ENCODE data around the gene TEKT1.
A peak's percentile ranks its signal among the peaks of the same experiment; 100 is the strongest.

Gene TEKT1

GRCh38 chr17:6797718-6798351 is 33.7 kb downstream of the TEKT1 start:
- ATAC-seq (ENCODE audit: low read depth) = peak; percentile 58
- H3K4me3 ChIP-seq (ENCODE audit: severe bottlenecking) = no peak overlapping the region
- H3K36me3 ChIP-seq (ENCODE audit: low read depth) = no peaks in the 10 kb centered on the region
- no peaks in the 10 kb centered on the region for H3K27me3 ChIP-seq (ENCODE audit: insufficient read depth, poor library complexity, severe bottlenecking)
- peaks cover 21% of the 10 kb centered on the region for H3K4me1 ChIP-seq (ENCODE audit: insufficient read depth, poor library complexity, severe bottlenecking)
- DNase-seq (ENCODE audit: low spot score) = no peak
- peak overlapping the region; percentile 76 for H3K27ac ChIP-seq (ENCODE audit: poor library complexity, severe bottlenecking)
- TF ChIP-seq, protein P1, sequence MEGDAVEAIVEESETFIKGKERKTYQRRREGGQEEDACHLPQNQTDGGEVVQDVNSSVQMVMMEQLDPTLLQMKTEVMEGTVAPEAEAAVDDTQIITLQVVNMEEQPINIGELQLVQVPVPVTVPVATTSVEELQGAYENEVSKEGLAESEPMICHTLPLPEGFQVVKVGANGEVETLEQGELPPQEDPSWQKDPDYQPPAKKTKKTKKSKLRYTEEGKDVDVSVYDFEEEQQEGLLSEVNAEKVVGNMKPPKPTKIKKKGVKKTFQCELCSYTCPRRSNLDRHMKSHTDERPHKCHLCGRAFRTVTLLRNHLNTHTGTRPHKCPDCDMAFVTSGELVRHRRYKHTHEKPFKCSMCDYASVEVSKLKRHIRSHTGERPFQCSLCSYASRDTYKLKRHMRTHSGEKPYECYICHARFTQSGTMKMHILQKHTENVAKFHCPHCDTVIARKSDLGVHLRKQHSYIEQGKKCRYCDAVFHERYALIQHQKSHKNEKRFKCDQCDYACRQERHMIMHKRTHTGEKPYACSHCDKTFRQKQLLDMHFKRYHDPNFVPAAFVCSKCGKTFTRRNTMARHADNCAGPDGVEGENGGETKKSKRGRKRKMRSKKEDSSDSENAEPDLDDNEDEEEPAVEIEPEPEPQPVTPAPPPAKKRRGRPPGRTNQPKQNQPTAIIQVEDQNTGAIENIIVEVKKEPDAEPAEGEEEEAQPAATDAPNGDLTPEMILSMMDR (IDR thresholded peaks at IDR 0.05; ENCODE audit: poor library complexity, severe bottlenecking) = no peak
- no peaks in the 10 kb centered on the region for H3K9me3 ChIP-seq (ENCODE audit: severe bottlenecking)

GRCh38 chr17:6796887-6797490 is 34.5 kb downstream of the TEKT1 start:
- no peaks in the 10 kb centered on the region for H3K9me3 ChIP-seq (ENCODE audit: severe bottlenecking)
- ATAC-seq (ENCODE audit: low read depth) (peak; percentile 84), DNase-seq (ENCODE audit: low spot score) (no peak)
- TF ChIP-seq, protein P1 (IDR thresholded peaks at IDR 0.05; ENCODE audit: poor library complexity, severe bottlenecking) = no peak
- H3K4me1 ChIP-seq (ENCODE audit: insufficient read depth, poor library complexity, severe bottlenecking) = peaks cover 21% of the 10 kb centered on the region
- no peaks in the 10 kb centered on the region for H3K27me3 ChIP-seq (ENCODE audit: insufficient read depth, poor library complexity, severe bottlenecking)
- H3K27ac ChIP-seq (ENCODE audit: poor library complexity, severe bottlenecking) = peak overlapping the region; percentile 76
- H3K4me3 ChIP-seq (ENCODE audit: severe bottlenecking) = no peak overlapping the region
- H3K36me3 ChIP-seq (ENCODE audit: low read depth) = no peaks in the 10 kb centered on the region

DNA sequence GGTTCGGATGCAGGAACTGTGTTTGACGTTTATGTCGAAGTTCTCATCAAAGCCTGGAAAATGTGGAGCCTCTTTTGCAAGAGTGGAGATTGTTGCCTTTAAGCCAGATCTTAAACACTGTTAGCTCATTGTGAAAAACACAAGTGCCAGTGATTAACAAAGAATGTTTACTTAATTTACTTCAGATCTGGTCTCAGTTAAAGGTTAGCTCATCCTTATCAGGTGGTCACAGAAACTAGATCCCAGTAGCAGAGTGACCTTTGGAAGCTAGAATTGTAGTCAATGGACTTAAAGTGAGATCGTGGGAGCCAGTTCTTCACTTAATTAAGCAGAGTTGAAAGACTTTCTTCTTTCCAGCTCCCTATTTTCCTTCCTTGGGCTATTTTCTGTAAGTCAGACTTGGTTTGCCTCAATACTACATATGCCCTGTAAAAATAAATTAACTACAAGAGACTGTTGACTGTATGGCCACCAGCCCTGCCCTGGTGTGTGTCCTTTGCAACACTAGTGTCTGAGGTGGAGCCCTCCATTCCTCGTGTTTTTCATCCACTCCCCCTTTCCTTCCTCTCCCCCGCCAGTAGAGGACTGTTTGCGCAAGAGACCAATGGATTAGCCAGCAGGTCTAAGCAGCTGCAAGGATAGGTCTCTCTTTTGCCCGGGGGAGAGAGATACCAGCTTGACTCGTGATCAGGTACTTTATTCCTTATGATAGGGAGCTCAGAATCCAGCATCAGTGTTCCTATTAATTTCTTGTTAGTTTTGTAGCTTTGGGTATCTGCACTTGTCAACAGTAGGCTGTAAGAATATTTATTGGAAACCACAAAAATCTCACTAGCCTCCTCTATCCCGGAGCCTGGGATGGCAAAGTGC is 35.3 kb downstream of the TEKT1 start:
- ATAC-seq (ENCODE audit: low read depth) (peak; percentile 13; the same call in 1 of the 3 replicates), DNase-seq (ENCODE audit: low spot score) (no peak)
- peaks cover 21% of the 10 kb centered on the region for H3K4me1 ChIP-seq (ENCODE audit: insufficient read depth, poor library complexity, severe bottlenecking)
- no peaks in the 10 kb centered on the region for H3K9me3 ChIP-seq (ENCODE audit: severe bottlenecking)
- TF ChIP-seq, protein P1 (IDR thresholded peaks at IDR 0.05; ENCODE audit: poor library complexity, severe bottlenecking) = no peak
- no peaks in the 10 kb centered on the region for H3K36me3 ChIP-seq (ENCODE audit: low read depth)
- H3K27ac ChIP-seq (ENCODE audit: poor library complexity, severe bottlenecking) = peak overlapping the region; percentile 76
- H3K27me3 ChIP-seq (ENCODE audit: insufficient read depth, poor library complexity, severe bottlenecking) = no peaks in the 10 kb centered on the region
- H3K4me3 ChIP-seq (ENCODE audit: severe bottlenecking) = no peak overlapping the region

- Histone ChIP-seq H3K36me3 (ENCODE audit: low read depth) (no peaks in the 10 kb centered on the region), H3K27me3 (ENCODE audit: insufficient read depth, poor library complexity, severe bottlenecking) (no peaks in the 10 kb centered on the region), H3K9me3 (ENCODE audit: severe bottlenecking) (no peaks in the 10 kb centered on the region), H3K4me3 (ENCODE audit: severe bottlenecking) (no peak overlapping the region), H3K27ac (ENCODE audit: poor library complexity, severe bottlenecking) (no peak overlapping the region), H3K4me1 (ENCODE audit: insufficient read depth, poor library complexity, severe bottlenecking) (peaks cover 27% of the 10 kb centered on the region)
- TF ChIP-seq, protein P1 (IDR thresholded peaks at IDR 0.05; ENCODE audit: poor library complexity, severe bottlenecking) = no peak
- no peak for ATAC-seq (ENCODE audit: low read depth)
- no peak for DNase-seq (ENCODE audit: low spot score)
These were observed 37.6 kb downstream of the TEKT1 start for GRCh38 chr17:6793748-6794493.
